HepG2 (cell line): ENCODE results near the gene ATP9B. TPM values are rescaled to one million over a fixed set of nuclear protein-coding genes. Genes with fewer than 3 reads are reported as not detected.

Experiments used
- BORCS8-MEF2B ChIP-seq: sonication (generic); formaldehyde crosslinking; IDR thresholded peaks from 2 replicates; pipeline ENCODE4 v1.8.0; 2022; ENCODE audit warnings: mild to moderate bottlenecking, missing genetic modification reagents
- FOXK1 ChIP-seq: sonication (generic); formaldehyde crosslinking; IDR thresholded peaks from 2 replicates; pipeline ENCODE4 v1.4.0; 2020; ENCODE audit warnings: low read depth, missing genetic modification reagents, borderline replicate concordance
- FOXP1 ChIP-seq, 2 experiments: fragments of 450-650 bp in 1 of 2; IDR thresholded peaks; 2 replicates each; pipeline ENCODE4 v1.6.1; 2017 to 2018; ENCODE audit warnings: antibody characterized with exemption in 1 of 2
- HNRNPH1 ChIP-seq: fragments of 200-400 bp; formaldehyde crosslinking; optimal IDR thresholded peaks from 2 replicates; pipeline ENCODE3; 2017; ENCODE audit warnings: mild to moderate bottlenecking, low read depth, low read length
- MTA3 ChIP-seq: sonication (generic); formaldehyde crosslinking; IDR thresholded peaks from 2 replicates; pipeline ENCODE4 v1.4.0; 2020; ENCODE audit warnings: missing genetic modification reagents
- MXD4 ChIP-seq: IDR thresholded peaks from 2 replicates; pipeline ENCODE4 v1.6.1; 2016; ENCODE audit warnings: mild to moderate bottlenecking, missing biosample characterization, missing genetic modification reagents
- PCBP1 ChIP-seq: fragments of 200-400 bp; formaldehyde crosslinking; IDR thresholded peaks from 2 replicates; pipeline ENCODE4 v1.6.1; 2017; ENCODE audit warnings: mild to moderate bottlenecking, low read depth, low read length, borderline replicate concordance
- PHF21A ChIP-seq: sonication (generic); formaldehyde crosslinking; IDR thresholded peaks from 2 replicates; pipeline ENCODE4 v1.5.0; 2020; ENCODE audit warnings: mild to moderate bottlenecking, missing genetic modification reagents
- SNAPC2 ChIP-seq: sonication (generic); formaldehyde crosslinking; IDR thresholded peaks from 2 replicates; pipeline ENCODE4 v1.8.1; 2022; ENCODE audit warnings: mild to moderate bottlenecking, missing genetic modification reagents
- STAT5B ChIP-seq: sonication (generic); formaldehyde crosslinking; IDR thresholded peaks from 2 replicates; pipeline ENCODE4 v1.4.0; 2020; ENCODE audit warnings: missing genetic modification reagents
- TCF7 ChIP-seq: sonication (generic); IDR thresholded peaks from 2 replicates; pipeline ENCODE4 v1.6.1; 2016; ENCODE audit warnings: antibody characterized with exemption, low read depth
- ZNF343 ChIP-seq: sonication (generic); formaldehyde crosslinking; IDR thresholded peaks from 2 replicates; pipeline ENCODE4 v1.4.0; 2020; ENCODE audit warnings: mild to moderate bottlenecking, missing genetic modification reagents
- ZNF460 ChIP-seq: sonication (generic); formaldehyde crosslinking; IDR thresholded peaks from 2 replicates; pipeline ENCODE4 v1.5.1; 2020; ENCODE audit warnings: missing genetic modification reagents, mild to moderate bottlenecking, borderline replicate concordance
- ZNF615 ChIP-seq: sonication (generic); formaldehyde crosslinking; IDR thresholded peaks from 2 replicates; pipeline ENCODE4 v1.5.0; 2020; ENCODE audit warnings: mild to moderate bottlenecking, missing genetic modification reagents, borderline replicate concordance
- ZNF746 ChIP-seq: sonication (generic); formaldehyde crosslinking; IDR thresholded peaks from 2 replicates; pipeline ENCODE4 v1.8.0; 2022; ENCODE audit warnings: mild to moderate bottlenecking, missing genetic modification reagents
- ZNF75D ChIP-seq: sonication (generic); formaldehyde crosslinking; IDR thresholded peaks from 2 replicates; pipeline ENCODE4 v1.8.1; 2023; ENCODE audit warnings: missing genetic modification reagents, mild to moderate bottlenecking, borderline replicate concordance
- ZNF777 ChIP-seq: sonication (generic); formaldehyde crosslinking; IDR thresholded peaks from 2 replicates; pipeline ENCODE4 v1.4.0; 2020; ENCODE audit warnings: missing genetic modification reagents
- polyA plus RNA-seq, 8 experiments: library from polyadenylated mRNA; depleted of rRNA in 3 of 8; stranded (reverse) in 7 of 8; unstranded in 1 of 8; fragments of >200 nt; fragmentation: Illumina TruSeq in 4 of 8; extraction: Trizol in 4 of 8; gene quantifications; 2 replicates each; pipeline versions ENCODE4 v1.2.1 to v1.2.3, GENCODE V29; 2011 to 2016; ENCODE audit warnings: low read depth in 4 of 8, missing spikeins in 1 of 8, mixed read lengths in 1 of 8; ENCODE audit not compliant: insufficient read depth in 1 of 8
- total RNA-seq, 5 experiments: library from RNA; depleted of rRNA; stranded (reverse); fragments of >200 nt; fragmentation: Illumina TruSeq; extraction: Trizol; gene quantifications; 2 replicates each; pipeline ENCODE4 v1.2.3, GENCODE V29; 2016; ENCODE audit warnings: low read depth in 1 of 5
- TF ChIP-seq, protein P1 (sequence below): sonication (generic); formaldehyde crosslinking; IDR thresholded peaks from 2 replicates; pipeline ENCODE4 v1.4.0; 2020; ENCODE audit warnings: mild to moderate bottlenecking, missing genetic modification reagents
- TF ChIP-seq, protein P2 (sequence below): sonication (generic); formaldehyde crosslinking; IDR thresholded peaks from 2 replicates; pipeline ENCODE4 v1.4.0; 2020; ENCODE audit warnings: missing genetic modification reagents
- TF ChIP-seq, protein P3 (sequence below): sonication (generic); formaldehyde crosslinking; IDR thresholded peaks from 2 replicates; pipeline ENCODE4 v1.4.0; 2020; ENCODE audit warnings: missing genetic modification reagents

ATP9B gene
- total and polyA plus RNA-seq, 2 of the 13 experiments (the other 11 are each of a cell fraction or from before 2014, with no cell fraction given), result 10.8 to 11.3 TPM

DNA sequence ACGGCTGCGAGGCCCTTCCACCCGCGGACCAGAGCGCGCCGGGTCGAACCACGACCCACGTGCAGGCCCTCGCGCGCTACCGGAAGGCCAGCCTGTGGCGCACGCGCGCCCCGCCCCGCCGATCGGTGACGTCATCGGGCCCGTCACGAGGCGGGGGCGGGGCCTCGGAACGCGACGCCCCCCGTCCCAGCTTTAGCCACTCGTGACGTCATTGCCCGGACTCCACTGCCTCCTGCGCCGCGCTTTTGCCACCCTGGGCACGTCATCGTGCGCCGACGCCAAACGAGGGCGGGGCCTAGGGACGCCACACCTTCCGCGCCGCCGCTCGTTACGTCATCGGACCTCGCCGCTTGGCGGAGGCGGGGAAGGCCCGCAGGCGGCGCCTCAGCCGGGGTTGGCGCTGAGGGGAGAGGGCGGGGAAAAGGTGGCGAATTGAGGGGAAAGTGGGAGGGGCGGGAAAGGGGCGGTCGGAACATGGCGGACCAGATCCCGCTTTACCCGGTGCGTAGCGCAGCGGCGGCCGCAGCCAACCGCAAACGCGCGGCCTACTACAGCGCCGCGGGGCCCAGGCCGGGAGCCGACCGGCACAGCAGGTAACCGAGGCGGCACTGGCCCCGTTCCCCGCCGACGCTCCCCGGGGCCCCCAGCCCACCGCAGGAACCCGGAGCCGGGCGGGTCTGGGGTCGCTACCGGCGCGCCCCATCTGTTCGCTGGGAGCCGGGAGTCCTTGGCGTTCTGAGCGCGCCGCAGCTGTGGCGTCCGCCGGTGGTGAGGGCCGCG is at the start of gene ATP9B (continued):
- TF ChIP-seq, protein P1, sequence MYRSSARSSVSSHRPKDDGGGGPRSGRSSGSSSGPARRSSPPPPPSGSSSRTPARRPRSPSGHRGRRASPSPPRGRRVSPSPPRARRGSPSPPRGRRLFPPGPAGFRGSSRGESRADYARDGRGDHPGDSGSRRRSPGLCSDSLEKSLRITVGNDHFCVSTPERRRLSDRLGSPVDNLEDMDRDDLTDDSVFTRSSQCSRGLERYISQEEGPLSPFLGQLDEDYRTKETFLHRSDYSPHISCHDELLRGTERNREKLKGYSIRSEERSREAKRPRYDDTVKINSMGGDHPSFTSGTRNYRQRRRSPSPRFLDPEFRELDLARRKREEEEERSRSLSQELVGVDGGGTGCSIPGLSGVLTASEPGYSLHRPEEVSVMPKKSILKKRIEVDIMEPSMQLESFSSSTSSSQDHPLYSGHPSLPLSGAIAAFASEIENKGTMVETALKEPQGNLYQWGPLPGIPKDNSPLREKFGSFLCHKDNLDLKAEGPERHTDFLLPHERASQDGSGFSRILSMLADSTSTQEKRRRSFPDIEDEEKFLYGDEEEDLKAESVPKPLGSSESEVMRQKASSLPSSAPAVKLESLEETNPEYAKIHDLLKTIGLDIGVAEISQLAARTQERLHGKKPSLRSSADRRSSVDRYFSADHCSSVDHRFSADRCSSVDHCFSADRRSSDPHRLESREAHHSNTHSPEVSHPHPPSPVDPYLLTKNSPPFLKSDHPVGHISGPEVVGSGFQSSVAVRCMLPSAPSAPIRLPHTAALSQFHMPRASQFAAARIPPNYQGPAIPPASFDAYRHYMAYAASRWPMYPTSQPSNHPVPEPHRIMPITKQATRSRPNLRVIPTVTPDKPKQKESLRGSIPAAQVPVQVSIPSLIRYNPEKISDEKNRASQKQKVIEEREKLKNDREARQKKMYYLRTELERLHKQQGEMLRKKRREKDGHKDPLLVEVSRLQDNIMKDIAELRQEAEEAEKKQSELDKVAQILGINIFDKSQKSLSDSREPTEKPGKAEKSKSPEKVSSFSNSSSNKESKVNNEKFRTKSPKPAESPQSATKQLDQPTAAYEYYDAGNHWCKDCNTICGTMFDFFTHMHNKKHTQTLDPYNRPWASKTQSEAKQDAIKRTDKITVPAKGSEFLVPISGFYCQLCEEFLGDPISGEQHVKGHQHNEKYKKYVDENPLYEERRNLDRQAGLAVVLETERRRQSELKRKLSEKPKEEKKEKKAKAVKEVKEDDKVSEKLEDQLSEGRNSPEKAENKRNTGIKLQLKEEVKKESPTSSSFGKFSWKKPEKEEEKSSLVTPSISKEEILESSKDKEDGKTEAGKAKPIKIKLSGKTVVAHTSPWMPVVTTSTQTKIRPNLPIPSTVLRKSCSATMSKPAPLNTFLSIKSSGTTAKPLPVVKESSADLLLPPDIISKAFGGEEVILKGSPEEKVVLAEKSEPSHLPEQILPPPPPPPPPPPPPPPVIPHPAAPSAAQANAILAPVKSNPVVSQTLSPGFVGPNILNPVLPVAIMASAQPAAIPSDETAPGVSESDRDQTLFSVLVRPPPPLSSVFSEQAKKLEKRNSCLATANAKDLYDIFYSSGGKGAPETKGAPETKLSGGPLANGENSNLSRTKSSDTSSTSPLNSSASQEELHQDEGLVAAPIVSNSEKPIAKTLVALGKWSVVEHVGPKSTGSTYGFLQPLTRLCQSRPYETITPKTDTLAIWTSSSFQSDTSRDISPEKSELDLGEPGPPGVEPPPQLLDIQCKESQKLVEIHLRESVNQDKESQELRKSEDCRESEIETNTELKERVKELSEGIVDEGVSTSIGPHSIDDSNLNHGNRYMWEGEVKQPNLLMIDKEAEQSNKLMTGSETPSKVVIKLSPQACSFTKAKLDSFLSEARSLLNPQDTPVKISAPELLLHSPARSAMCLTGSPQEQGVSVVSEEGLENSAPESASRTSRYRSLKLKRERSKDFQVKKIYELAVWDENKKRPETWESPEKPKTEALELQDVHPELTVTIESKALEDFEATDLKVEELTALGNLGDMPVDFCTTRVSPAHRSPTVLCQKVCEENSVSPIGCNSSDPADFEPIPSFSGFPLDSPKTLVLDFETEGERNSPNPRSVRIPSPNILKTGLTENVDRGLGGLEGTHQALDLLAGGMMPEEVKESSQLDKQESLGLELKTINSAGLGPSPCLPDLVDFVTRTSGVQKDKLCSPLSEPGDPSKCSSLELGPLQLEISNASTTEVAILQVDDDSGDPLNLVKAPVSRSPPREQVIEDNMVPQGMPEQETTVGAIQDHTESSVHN (CRISPR knock-in tag), result no peak
- TF ChIP-seq TCF7 (no peak), ZNF343 (CRISPR knock-in tag) (peak; percentile 26; the same call in 1 of the 2 replicates), ZNF615 (no peak), FOXK1 (CRISPR knock-in tag) (peak; percentile 65; the same call in 1 of the 2 replicates), ZNF746 (no peak), STAT5B (CRISPR knock-in tag) (no peak), SNAPC2 (CRISPR knock-in tag) (no peak), HNRNPH1 (no peak), BORCS8-MEF2B (peak; percentile 36), PCBP1 (0 out of 2 replicates have a peak, but pooled peaks have one; percentile 39), ZNF460 (CRISPR knock-in tag) (no peak), FOXP1 (IDR thresholded peaks at IDR 0.05) (no peak), FOXP1 (CRISPR knock-in tag; IDR thresholded peaks at IDR 0.05) (no peak), MXD4 (CRISPR knock-in tag) (peak; percentile 25; the same call in 1 of the 2 replicates), ZNF75D (CRISPR knock-in tag) (no peak), ZNF777 (CRISPR knock-in tag) (no peak), MTA3 (no peak), PHF21A (CRISPR knock-in tag) (no peak)
- TF ChIP-seq, protein P2, sequence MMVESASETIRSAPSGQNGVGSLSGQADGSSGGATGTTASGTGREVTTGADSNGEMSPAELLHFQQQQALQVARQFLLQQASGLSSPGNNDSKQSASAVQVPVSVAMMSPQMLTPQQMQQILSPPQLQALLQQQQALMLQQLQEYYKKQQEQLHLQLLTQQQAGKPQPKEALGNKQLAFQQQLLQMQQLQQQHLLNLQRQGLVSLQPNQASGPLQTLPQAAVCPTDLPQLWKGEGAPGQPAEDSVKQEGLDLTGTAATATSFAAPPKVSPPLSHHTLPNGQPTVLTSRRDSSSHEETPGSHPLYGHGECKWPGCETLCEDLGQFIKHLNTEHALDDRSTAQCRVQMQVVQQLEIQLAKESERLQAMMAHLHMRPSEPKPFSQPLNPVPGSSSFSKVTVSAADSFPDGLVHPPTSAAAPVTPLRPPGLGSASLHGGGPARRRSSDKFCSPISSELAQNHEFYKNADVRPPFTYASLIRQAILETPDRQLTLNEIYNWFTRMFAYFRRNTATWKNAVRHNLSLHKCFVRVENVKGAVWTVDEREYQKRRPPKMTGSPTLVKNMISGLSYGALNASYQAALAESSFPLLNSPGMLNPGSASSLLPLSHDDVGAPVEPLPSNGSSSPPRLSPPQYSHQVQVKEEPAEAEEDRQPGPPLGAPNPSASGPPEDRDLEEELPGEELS (CRISPR knock-in tag), result no peak
- TF ChIP-seq, protein P3, sequence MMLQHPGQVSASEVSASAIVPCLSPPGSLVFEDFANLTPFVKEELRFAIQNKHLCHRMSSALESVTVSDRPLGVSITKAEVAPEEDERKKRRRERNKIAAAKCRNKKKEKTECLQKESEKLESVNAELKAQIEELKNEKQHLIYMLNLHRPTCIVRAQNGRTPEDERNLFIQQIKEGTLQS, result peak; percentile 76
